Right lobe of liver (tissue), 6 donors: ENCODE data around the gene HECTD1. TPM values are rescaled to one million over a fixed set of nuclear protein-coding genes. Genes with fewer than 3 reads are reported as not detected.

Experiments used
- ATAC-seq, 4 donors: fragments of 200-7000 bp; cut with Tn5 transposase; one replicate each; pipeline ENCODE4 v1.9.1; 2020; ENCODE audit warnings: mild to moderate bottlenecking in 4 of 4, moderate library complexity in 4 of 4
- DNase-seq, 3 donors: peaks; one replicate each; pipeline ENCODE4 v3.0.0-alpha.2; 2020
- H3K27ac ChIP-seq, 3 donors: fragments of 200-600 bp; one replicate each; pipeline ENCODE4 v1.8.0; 2022
- H3K27me3 ChIP-seq, 2 donors: fragments of 200-600 bp; one replicate each; pipeline ENCODE4 v1.8.0; 2022
- H3K36me3 ChIP-seq, 4 donors: fragments of 200-600 bp; sonication (generic) in 1 of 4; one replicate each; pipeline versions ENCODE4 v1.5.1 to v1.8.0; 2017 to 2022; ENCODE audit warnings: control low read depth in 1 of 4
- H3K4me1 ChIP-seq, 4 donors: fragments of 200-600 bp; sonication (generic) in 1 of 4; one replicate each; pipeline versions ENCODE4 v1.5.1 to v1.8.0; 2017 to 2022; ENCODE audit warnings: control low read depth in 1 of 4
- H3K4me3 ChIP-seq, 3 donors: fragments of 200-600 bp; one replicate each; pipeline ENCODE4 v1.8.0; 2022
- H3K9me3 ChIP-seq, 4 donors: fragments of 200-600 bp; sonication (generic) in 1 of 4; one replicate each; pipeline versions ENCODE4 v1.5.1 to v1.8.0; 2017 to 2022; ENCODE audit warnings: control low read depth in 1 of 4
- POLR2A ChIP-seq: fragments of 450-650 bp; IDR thresholded peaks from one replicate; pipeline ENCODE4 v1.6.1; 2017; ENCODE audit warnings: antibody characterized with exemption, mild to moderate bottlenecking
- WGBS: methylation state at CpG from one replicate; pipeline ENCODE4 v1.1.6; 2018; ENCODE audit warnings: low coverage, low lambda C conversion rate; ENCODE audit not compliant: insufficient coverage; ENCODE audit errors: missing lambda C conversion rate; 5-methylcytosine and 5-hydroxymethylcytosine counted together
- intact Hi-C, 2 donors: fragments of 100-400 bp; cut with DNase I; formaldehyde crosslinking; loops; one replicate each; pipeline versions ENCODE4 v1.11.2 to v1.14.1; 2022
- total RNA-seq, 6 experiments: library from RNA; depleted of rRNA in 2 of 6; stranded (reverse); fragments of >200 nt in 2 of 6; fragmentation: NEBNext Ultra II Directional in 3 of 6; extraction: Animal tissue kit (Norgen Biotek cat#: 25700) in 3 of 6; gene quantifications; one replicate each; pipeline versions ENCODE4 v1.1.0 to v1.2.4, GENCODE V29; 2016 to 2023
- TF ChIP-seq, protein P1 (sequence below), 4 donors: fragments of 200-600 bp in 3 of 4; fragments of 450-650 bp in 1 of 4; IDR thresholded peaks; one replicate each; pipeline versions ENCODE4 v1.5.1 to v1.8.0; 2016 to 2022; ENCODE audit warnings: antibody characterized with exemption in 4 of 4, mild to moderate bottlenecking in 2 of 4
- donor health status: DM: no; HTN: yes; CAD: no.
- donor health status: DM: no; HTN: no; CAD: no.
- donor health status: DM: no; HTN: no; CAD: no.
- donor health status: DM: no; HTN: yes; CAD: no.
- donor health status: DM: no; HTN: yes; CAD: no.

The HECTD1 gene
- total RNA-seq, 6 experiments from 2014 or later: 77.2 to 167 (median 119) TPM

DNA sequence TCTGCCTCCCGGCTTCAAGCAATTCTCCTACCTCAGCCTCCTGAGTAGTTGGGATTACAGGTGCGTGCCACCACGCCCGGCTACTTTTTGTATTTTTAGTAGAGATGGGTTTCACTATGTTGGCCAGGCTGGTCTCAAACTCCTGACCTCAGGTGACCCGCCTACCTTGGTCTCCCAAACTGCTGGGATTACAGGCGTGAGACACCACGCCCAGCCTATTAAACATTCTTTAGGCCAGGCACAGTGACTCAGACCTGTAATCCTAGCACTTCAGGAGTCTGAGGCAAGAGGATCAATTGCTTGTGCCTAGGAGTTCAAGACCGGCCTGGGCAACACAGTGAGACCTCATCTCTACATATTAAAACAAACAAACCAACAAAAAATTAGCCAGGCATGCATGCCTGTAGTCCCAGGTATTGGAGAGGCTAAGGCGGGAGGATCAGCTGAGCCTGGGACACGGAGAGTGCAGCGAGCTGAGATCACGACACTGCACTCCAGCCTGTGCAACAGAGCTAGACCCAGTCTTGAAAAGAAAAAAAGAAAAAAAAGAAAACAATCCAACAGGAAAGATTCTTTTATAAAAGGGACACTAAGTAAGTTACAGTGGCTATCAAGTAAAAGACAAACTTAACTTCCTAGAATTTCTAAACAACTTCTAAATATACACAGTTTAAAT, 70.2 kb downstream of the HECTD1 start:
- H3K27ac ChIP-seq: no peak overlapping the region
- no peaks in the 10 kb centered on the region for H3K4me1 ChIP-seq
- no peaks in the 10 kb centered on the region for H3K9me3 ChIP-seq
- no peak overlapping the region for H3K4me3 ChIP-seq
- DNase-seq (no peak), ATAC-seq (no peak)
- no peaks in the 10 kb centered on the region for H3K27me3 ChIP-seq
- 94% methylated on average over 11 of the region's 12 CpGs for WGBS
- TF ChIP-seq, protein P1, sequence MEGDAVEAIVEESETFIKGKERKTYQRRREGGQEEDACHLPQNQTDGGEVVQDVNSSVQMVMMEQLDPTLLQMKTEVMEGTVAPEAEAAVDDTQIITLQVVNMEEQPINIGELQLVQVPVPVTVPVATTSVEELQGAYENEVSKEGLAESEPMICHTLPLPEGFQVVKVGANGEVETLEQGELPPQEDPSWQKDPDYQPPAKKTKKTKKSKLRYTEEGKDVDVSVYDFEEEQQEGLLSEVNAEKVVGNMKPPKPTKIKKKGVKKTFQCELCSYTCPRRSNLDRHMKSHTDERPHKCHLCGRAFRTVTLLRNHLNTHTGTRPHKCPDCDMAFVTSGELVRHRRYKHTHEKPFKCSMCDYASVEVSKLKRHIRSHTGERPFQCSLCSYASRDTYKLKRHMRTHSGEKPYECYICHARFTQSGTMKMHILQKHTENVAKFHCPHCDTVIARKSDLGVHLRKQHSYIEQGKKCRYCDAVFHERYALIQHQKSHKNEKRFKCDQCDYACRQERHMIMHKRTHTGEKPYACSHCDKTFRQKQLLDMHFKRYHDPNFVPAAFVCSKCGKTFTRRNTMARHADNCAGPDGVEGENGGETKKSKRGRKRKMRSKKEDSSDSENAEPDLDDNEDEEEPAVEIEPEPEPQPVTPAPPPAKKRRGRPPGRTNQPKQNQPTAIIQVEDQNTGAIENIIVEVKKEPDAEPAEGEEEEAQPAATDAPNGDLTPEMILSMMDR (IDR thresholded peaks at IDR 0.05): no peak
- no peak for TF ChIP-seq POLR2A
- peaks cover 0 to 97% (median 45%) of the 10 kb centered on the region in 4 donors for H3K36me3 ChIP-seq
- intact Hi-C loops: no loop called here

DNA sequence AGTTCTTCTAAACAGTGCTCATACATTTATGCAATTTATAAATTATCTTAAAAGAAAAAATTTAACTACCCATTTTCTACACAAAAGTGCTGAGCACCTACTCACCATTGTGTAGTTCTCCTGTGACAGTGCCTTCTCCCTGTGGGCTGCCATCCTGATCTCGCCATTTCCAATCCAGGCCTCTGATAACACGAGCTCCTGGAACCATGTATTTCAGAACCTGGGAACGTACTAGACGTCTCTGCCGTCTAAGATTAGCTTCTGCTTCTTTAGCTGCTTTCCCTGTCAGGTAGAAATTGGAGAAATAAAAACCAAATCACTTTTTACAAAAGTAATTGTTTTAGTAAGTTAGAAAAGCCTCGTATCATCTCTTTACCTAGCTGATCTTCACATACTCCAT, 74.5 kb downstream of the HECTD1 start:
- no peaks in the 10 kb centered on the region for H3K27me3 ChIP-seq
- peaks cover 0 to 8% (median 3%) of the 10 kb centered on the region in 4 donors for H3K4me1 ChIP-seq
- TF ChIP-seq, protein P1 (IDR thresholded peaks at IDR 0.05): no peak
- no peak for TF ChIP-seq POLR2A
- H3K36me3 ChIP-seq: peaks cover 0 to 94% (median 39%) of the 10 kb centered on the region in 4 donors
- intact Hi-C loops: no loop called here
- ATAC-seq (no peak), DNase-seq (no peak)
- no peaks in the 10 kb centered on the region for H3K9me3 ChIP-seq
- WGBS: 93% methylated on average over 6 of the region's 6 CpGs
- no peak overlapping the region for H3K27ac ChIP-seq
- no peak overlapping the region for H3K4me3 ChIP-seq

DNA sequence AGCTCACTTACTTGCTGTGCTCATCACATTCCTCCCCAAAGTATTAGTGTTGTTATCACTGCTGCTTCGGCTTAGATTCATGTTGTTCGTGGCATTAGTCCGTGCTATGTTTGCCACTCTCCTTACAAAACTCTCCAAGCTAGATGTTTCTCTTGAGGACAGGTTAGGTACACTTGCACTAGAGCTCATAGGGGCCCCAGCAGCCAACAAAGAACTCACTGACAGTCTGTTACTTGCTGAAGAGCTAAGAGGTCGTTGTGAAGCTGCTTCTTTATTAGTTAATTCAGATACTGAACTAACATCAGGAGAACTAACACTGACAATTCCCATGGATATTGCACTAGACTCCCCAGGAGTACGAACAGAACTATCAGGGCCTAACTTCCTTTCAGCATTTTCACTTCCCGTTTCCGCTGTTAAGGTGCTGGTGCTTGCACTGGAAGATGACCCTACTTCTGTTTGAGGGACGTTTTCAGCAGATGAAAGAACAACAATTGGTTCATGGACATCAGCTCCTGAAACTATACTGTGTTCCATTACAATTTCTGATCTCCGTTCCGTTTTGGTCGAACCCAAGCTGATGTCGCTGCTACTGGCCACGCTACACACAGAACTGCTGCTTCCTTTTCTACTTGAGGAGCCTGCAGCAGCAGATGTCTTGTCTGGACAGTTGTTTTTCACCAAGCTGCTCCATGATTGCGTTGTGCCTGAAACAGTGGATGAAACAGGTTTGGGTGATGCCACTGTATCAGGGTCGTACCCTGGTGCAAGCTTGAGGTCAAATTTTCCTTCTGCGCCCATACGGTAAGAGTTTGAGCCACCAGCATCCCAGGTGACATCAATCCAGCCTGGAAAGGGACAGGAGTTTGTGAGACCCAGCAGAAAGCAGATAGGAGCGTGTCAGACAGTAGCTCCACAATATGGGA, 78.7 kb downstream of the HECTD1 start:
- intact Hi-C loops: no loop called here
- TF ChIP-seq, protein P1 (IDR thresholded peaks at IDR 0.05): no peak
- TF ChIP-seq POLR2A: no peak
- WGBS: 78% methylated on average over 11 of the region's 18 CpGs
- H3K36me3 ChIP-seq: peaks cover 0 to 97% (median 41%) of the 10 kb centered on the region in 4 donors
- H3K27ac ChIP-seq: peak overlapping the region in 2 of 3 donors; percentile 2 to 56
- H3K4me1 ChIP-seq: peaks cover 0 to 11% (median 5%) of the 10 kb centered on the region in 4 donors
- no peaks in the 10 kb centered on the region for H3K27me3 ChIP-seq
- H3K9me3 ChIP-seq: no peaks in the 10 kb centered on the region
- no peak overlapping the region for H3K4me3 ChIP-seq
- DNase-seq (no peak), ATAC-seq (peak; percentile 21 to 51 (median 42))

DNA sequence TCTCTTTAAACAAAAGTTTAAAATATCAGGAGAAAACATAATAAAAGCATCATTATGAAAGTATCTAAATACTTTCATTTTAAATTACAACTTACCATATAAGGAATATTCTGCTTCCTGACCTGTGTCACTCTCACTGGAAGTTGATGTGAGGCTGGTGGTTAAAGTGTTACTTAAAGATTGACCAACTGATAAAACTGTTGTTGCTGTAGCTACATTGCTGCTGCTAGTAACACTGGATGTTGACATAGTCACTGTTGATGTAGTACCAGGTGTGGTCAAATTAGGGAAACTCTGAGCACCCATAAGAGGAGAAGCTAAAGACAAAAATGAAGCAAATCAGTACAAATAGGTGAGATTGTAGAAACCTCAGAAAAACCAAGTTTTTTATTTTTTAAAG, 79.9 kb downstream of the HECTD1 start:
- H3K36me3 ChIP-seq: peaks cover 0 to 97% (median 38%) of the 10 kb centered on the region in 4 donors
- TF ChIP-seq, protein P1 (IDR thresholded peaks at IDR 0.05): no peak
- no peak for TF ChIP-seq POLR2A
- ATAC-seq (peak; percentile 77 to 98 (median 93)), DNase-seq (no peak)
- H3K4me3 ChIP-seq: no peak overlapping the region
- H3K27ac ChIP-seq: peak overlapping the region; percentile 52 to 66 (median 53)
- H3K9me3 ChIP-seq: no peaks in the 10 kb centered on the region
- intact Hi-C loops: no loop called here
- H3K27me3 ChIP-seq: no peaks in the 10 kb centered on the region
- H3K4me1 ChIP-seq: peaks cover 0 to 11% (median 5%) of the 10 kb centered on the region in 4 donors
